ENCODE results near the gene TMEM256. TPM values are rescaled to one million over a fixed set of nuclear protein-coding genes. Genes with fewer than 3 reads are reported as not detected.

Gene TMEM256
- total RNA-seq = 10 to 100 TPM; 64.8 to 88.2 TPM

DNA sequence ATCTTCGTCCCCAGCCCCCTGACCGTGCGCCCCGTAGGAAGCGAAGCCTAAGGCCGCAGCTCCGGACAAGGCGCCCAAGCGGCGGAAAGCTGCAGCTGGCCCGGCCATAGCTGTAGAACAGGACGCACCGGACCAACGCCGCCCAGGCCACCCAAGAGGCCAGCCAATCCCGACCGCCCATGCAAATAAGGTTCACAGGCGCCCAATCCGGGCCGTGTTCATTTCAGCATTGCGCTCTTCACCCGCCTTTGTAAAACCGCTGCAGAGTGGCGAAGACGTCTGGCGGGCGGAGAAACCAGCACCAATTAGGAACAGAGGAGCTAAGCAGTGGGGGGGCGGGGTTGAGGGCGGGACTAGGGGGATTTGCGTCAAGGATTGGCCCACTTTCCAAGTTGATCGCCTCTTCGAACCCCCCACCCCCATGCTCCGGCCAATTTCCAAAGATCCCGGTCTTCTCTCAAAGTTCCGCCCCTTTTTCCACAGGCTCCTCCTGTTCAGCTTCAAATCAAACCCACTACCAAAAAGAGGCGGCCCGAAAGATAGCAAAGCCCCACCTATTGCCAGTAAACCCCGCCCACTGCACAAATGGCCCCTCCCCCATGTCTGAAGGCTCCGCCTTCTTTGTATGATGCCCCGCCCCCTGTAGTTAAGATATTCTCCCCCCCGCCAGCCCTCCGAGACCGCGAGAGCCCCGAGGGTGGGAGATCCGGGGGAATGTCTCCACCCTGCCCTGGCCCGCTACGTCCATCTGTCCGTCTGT lies at the start of gene TMEM256:
TSS of gene TMEM256 (minus strand) at position 121 of the 760 bp plus-strand sequence. CDS start at position 108, 13 bp downstream.
- Mint-ChIP-seq H3K4me1 (ENCODE audit: low read depth) (peaks cover 17% of the 10 kb centered on the region), H3K9me3 (no peaks in the 10 kb centered on the region), H3K36me3 (ENCODE audit: insufficient read depth in 2 of 2) (peaks cover 0 to 1% of the 10 kb centered on the region in 2 donors), H3K27ac (peak within 1 kb of the TSS; percentile 96), H3K4me3 (peak within 1 kb of the TSS; percentile 94 to 95), H3K27me3 (ENCODE audit: low read depth) (peaks cover 6% of the 10 kb centered on the region)
- DNase-seq (peak; percentile 96), ATAC-seq (replicated peaks in 1 of 2) (peak; percentile 92)

DNA sequence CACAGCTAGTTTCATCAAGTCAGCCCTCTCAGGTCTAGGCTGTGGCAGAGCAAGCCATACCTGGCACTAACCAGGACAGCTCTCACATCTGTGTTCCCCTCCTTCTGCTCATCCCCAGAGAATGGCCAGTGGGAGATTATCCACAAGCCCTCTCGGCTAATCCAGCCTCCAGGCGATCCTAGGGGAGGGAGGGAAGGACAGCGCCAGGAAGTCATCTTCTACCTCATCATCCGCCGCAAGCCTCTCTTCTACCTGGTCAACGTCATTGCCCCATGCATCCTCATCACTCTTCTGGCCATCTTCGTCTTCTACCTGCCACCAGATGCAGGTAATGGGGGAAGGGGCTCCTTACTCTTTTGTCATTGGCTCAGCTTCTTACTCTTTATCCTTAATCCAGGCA lies 44.6 kb upstream of the TMEM256 start:
- H3K27me3 Mint-ChIP-seq (ENCODE audit: low read depth) = peaks cover 39% of the 10 kb centered on the region
- no peak for DNase-seq
- no peak for ATAC-seq (replicated peaks in 1 of 2)

DNA sequence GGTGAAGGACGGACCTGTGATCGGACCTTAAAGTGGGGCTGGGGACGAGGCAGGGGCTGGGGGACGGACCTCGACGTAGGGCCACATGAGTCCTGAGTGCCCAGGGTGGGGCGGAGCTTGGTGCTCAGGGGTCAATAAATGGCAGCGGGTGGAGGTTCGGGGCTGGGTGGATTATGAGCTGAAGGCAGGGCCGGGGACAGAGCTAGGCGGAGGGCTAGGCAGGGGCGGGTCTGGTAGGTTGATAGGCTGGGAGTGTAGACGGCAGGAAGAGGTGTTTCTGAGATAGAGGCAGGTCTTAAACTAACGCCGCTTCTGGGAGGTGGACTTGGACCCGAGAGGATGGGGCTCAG lies 41.7 kb upstream of the TMEM256 start:
- Mint-ChIP-seq H3K27me3 (ENCODE audit: low read depth) (peaks cover 64% of the 10 kb centered on the region), H3K4me3 (peak overlapping the region; percentile 82 to 83), H3K27ac (no peak overlapping the region), H3K9me3 (peaks cover 0 to 1% of the 10 kb centered on the region in 2 donors), H3K36me3 (ENCODE audit: insufficient read depth in 2 of 2) (peaks cover 0 to 3% of the 10 kb centered on the region in 2 donors), H3K4me1 (ENCODE audit: low read depth) (peaks cover 26% of the 10 kb centered on the region)
- peak; percentile 71 to 84 for ATAC-seq (replicated peaks in 1 of 2)
- peak; percentile 39 to 50 for DNase-seq

More for the DNA sequence above, 44.6 kb upstream of the TMEM256 start:
- peaks cover 0 to 3% of the 10 kb centered on the region in 2 donors for H3K36me3 Mint-ChIP-seq (ENCODE audit: insufficient read depth in 2 of 2)
- H3K9me3 Mint-ChIP-seq = peaks cover 0 to 1% of the 10 kb centered on the region in 2 donors
- H3K4me3 Mint-ChIP-seq = no peak overlapping the region
- peaks cover 24% of the 10 kb centered on the region for H3K4me1 Mint-ChIP-seq (ENCODE audit: low read depth)
- H3K27ac Mint-ChIP-seq = no peak overlapping the region

DNA sequence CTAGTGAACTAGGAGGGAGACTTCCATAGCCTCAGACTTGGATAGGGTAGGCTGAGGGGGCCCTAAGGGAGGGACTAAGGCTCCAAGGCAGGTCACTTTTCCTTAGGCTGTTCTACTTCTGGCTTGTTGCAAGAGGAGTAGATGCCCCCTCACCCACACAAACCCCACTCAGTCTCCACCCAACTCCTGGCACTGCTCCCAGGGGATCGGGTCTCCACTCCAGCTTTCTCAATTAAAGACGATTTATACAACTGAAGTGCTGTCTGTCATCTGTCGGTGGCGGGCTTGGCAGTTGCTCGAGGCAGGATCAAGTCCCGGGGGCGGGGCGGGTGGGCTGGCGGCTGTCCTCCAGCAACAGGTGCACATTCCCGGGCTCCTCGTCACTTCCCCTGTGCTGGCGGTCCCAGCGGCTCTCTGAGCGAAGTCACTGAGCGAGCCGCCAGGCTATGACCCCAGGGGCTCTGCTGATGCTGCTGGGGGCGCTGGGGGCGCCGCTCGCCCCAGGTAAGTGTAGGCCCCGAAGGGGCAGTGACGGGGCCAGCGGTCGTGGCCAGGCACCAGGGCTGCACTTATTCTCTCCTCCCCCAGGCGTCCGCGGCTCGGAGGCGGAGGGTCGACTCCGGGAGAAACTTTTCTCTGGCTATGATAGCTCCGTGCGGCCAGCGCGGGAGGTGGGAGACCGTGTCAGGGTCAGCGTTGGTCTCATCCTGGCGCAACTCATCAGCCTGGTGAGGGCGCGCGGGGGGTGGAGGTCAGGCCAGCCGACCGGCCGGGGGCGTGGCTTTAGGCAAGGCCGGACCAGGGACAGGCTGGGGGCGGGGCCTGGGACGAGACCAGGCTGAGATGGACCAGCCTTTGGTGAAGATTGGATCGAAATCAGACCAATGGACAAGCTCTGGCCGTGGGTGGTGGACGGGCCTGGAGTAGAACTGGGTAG lies 41.1 kb upstream of the TMEM256 start, which contains the start of gene CHRNB1:
TSS of gene CHRNB1 (plus strand) at position 380 of the 937 bp plus-strand sequence. CDS start at position 447, 67 bp downstream.
- ATAC-seq (replicated peaks in 1 of 2) = peak; percentile 35 to 68
- Mint-ChIP-seq H3K36me3 (ENCODE audit: insufficient read depth in 2 of 2) (peaks cover 2 to 5% of the 10 kb centered on the region in 2 donors), H3K27me3 (ENCODE audit: low read depth) (peaks cover 70% of the 10 kb centered on the region), H3K9me3 (peaks cover 0 to 1% of the 10 kb centered on the region in 2 donors), H3K4me3 (peak within 1 kb of the TSS; percentile 82 to 83), H3K27ac (no peak within 1 kb of the TSS), H3K4me1 (ENCODE audit: low read depth) (peaks cover 33% of the 10 kb centered on the region)
- peak; percentile 36 to 43 for DNase-seq

DNA sequence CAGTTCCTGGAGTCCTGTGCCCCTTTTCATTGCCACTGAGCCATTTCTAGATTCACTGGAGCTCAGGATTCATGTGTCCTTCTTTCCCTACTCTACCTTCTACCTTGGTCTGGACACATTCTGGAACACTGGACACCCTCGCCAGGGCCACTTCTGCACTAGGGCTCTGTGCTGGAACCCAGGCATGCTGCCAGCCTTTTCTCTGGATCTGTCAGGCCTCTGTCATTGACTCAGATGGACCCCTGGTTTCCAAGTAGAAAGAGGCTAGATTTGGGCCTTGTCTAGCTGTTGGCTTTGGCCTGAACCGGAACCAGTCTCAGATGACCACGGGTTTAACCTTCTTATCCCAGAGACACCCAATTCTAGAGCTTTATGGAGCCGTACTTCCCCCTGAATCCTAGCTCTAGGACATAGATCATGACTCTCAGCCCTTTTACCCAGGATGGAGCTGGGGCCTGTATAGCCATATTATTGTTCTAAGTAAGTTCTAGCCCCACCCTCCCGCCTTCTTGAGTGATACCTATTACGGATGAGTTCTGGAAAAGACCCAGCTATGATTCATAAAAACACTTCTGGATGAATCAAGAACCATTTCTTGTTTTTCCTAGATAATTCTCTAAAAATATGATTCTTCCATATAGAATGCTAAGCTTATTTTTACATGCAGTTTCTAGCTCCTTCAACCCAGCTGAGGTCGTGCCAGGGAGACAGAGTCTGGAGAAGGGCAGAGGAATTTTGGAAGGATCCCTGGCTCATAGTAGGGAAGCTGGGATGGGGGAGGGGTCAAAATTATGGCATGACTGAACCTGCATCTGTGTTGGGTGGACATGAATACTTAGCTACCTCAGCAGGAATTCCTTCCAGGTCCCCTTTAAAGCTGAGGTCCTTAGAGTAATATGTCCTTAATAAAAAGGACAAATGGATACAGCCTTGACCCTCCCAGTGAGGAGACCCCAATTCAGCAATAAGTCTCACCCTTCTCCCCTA lies 39.9 kb upstream of the TMEM256 start:
- Mint-ChIP-seq H3K4me3 (no peak overlapping the region), H3K9me3 (peaks cover 0 to 1% of the 10 kb centered on the region in 2 donors), H3K36me3 (ENCODE audit: insufficient read depth in 2 of 2) (peaks cover 2 to 4% of the 10 kb centered on the region in 2 donors), H3K27ac (no peak overlapping the region), H3K4me1 (ENCODE audit: low read depth) (peaks cover 39% of the 10 kb centered on the region), H3K27me3 (ENCODE audit: low read depth) (peaks cover 76% of the 10 kb centered on the region)
- ATAC-seq (replicated peaks in 1 of 2) = no peak
- DNase-seq = no peak

DNA sequence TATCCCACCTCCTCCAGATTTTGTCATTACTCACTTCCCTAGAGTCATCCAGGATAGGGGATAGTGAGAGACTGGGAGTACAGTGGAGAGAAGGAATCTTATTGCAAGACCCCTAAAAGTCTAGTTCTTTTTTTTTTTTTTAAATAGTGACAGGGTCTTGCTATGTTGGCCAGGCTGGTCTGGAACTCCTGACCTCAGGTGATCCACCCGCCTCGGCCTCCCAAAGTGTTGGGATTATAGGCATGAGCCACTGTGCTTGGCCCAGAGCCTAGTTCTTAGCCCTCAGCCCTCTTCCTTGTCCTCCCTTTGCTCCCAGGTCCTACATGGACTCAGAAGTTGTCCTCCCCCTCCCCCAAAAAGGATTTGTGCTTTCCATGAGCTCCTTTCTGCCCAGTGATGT lies 38.2 kb upstream of the TMEM256 start:
- no peak overlapping the region for H3K4me3 Mint-ChIP-seq
- no peak for DNase-seq
- ATAC-seq (replicated peaks in 1 of 2) = no peak
- H3K4me1 Mint-ChIP-seq (ENCODE audit: low read depth) = peaks cover 48% of the 10 kb centered on the region
- no peaks in the 10 kb centered on the region for H3K9me3 Mint-ChIP-seq
- H3K27me3 Mint-ChIP-seq (ENCODE audit: low read depth) = peaks cover 75% of the 10 kb centered on the region
- no peak overlapping the region for H3K27ac Mint-ChIP-seq
- H3K36me3 Mint-ChIP-seq (ENCODE audit: insufficient read depth in 2 of 2) = peaks cover 2 to 6% of the 10 kb centered on the region in 2 donors

DNA sequence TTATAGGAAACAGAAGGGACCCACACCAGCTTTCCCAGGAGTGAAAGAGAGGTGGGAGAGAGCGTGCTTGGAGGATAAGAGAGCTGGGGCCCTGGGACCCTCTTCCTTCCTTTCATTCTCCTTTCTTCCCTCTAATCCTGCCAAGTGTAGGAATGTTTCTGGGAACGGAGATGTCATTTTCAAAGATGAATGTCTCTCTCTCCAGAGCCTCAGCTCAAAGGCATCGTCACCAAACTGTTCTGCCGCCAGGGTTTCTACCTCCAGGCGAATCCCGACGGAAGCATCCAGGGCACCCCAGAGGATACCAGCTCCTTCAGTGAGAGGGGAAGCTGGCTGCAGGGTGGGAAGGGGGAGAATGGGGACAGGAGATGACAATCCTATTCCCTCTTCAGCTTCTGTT lies 37.4 kb upstream of the TMEM256 start:
- Mint-ChIP-seq H3K27ac (no peak overlapping the region), H3K27me3 (ENCODE audit: low read depth) (peaks cover 70% of the 10 kb centered on the region), H3K36me3 (ENCODE audit: insufficient read depth in 2 of 2) (peaks cover 2 to 6% of the 10 kb centered on the region in 2 donors), H3K4me1 (ENCODE audit: low read depth) (peaks cover 52% of the 10 kb centered on the region), H3K9me3 (no peaks in the 10 kb centered on the region), H3K4me3 (no peak overlapping the region)
- no peak for ATAC-seq (replicated peaks in 1 of 2)
- no peak for DNase-seq

DNA sequence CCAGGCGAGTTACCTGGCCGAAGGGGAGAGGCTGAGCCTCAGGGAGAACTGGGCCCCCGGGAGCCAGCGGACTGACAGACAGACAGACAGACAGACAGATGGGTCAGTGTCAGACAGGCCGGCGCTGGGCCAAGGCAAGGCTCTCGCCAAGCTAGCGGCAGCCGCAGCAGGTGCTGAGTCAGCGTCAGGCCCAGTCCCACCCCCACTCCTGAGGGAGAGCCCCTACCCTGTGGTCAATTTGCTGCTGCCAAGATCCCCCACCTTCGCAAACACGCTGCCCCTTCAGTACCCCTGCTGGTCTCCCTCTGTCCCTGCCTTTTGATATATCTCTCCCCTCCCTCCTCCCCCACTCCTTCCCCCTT lies 36.9 kb upstream of the TMEM256 start:
- Mint-ChIP-seq H3K36me3 (ENCODE audit: insufficient read depth in 2 of 2) (peaks cover 2 to 6% of the 10 kb centered on the region in 2 donors), H3K4me1 (ENCODE audit: low read depth) (peaks cover 52% of the 10 kb centered on the region), H3K27me3 (ENCODE audit: low read depth) (peaks cover 65% of the 10 kb centered on the region), H3K4me3 (peak overlapping the region; percentile 90 to 95), H3K9me3 (no peaks in the 10 kb centered on the region), H3K27ac (no peak overlapping the region)
- ATAC-seq (replicated peaks in 1 of 2) = no peak
- peak; percentile 37 to 43 for DNase-seq

DNA sequence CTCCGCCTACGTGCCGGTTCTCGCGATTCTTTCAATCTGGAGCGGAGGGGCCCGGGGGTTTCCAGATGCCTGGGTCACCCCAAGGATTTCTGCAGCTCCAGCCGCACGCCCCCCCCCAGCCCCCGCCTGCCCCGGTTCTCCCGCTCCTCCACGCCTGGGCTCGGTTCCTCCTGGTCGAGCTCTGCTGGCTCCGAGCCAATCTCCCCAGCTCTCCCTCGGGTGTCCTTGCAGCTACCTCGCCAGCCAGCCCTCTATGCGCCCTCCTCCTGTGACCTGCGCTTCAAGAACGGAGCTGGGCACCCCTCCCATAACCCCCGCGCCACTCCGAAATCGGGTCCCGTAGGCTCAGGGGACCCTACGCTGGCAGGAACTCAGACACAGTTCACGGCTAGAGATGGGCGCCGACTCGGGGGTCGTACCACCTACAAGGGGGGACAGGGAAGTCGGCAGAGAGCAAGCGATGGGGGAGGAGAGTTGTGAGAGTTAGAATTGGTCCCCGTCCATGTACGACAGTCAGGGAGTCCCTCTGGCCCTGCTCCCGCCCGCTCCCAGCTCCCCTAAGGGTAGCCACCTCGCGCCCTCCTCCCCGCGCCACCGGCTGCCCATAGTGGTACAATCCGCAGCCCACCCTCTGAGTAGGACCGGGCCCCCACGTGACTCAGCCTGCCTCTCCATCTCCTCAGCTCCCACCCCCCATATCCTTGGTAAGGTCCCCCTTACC lies 36.4 kb upstream of the TMEM256 start:
- H3K27me3 Mint-ChIP-seq (ENCODE audit: low read depth) = peaks cover 60% of the 10 kb centered on the region
- peak overlapping the region; percentile 90 to 95 for H3K4me3 Mint-ChIP-seq
- peaks cover 2 to 6% of the 10 kb centered on the region in 2 donors for H3K36me3 Mint-ChIP-seq (ENCODE audit: insufficient read depth in 2 of 2)
- no peak overlapping the region for H3K27ac Mint-ChIP-seq
- ATAC-seq (replicated peaks in 1 of 2) (no peak), DNase-seq (peak; percentile 42 to 48)
- no peaks in the 10 kb centered on the region for H3K9me3 Mint-ChIP-seq
- H3K4me1 Mint-ChIP-seq (ENCODE audit: low read depth) = peaks cover 46% of the 10 kb centered on the region

DNA sequence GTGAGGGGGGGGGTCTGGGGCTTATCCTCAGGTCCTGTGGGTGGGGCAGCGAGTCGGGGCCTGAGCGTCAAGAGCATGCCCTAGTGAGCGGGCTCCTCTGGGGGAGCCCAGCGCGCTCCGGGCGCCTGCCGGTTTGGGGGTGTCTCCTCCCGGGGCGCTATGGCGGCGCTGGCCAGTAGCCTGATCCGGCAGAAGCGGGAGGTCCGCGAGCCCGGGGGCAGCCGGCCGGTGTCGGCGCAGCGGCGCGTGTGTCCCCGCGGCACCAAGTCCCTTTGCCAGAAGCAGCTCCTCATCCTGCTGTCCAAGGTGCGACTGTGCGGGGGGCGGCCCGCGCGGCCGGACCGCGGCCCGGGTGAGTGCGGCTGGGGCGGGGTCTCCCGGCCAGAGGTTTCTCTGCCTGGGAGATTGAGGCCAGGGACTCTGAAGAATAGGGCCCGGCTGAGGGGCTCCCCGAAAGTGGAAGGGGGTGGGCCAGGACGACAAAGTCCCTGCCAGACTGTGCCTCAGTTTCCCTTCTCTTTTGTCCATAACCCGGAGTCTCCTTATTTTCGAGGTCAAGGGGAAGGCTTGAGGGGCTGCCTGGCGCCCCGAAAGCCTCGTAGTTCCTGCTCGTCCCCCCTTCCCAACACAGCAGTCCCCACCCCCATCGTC lies 35.7 kb upstream of the TMEM256 start, which contains the start of gene FGF11:
TSS of gene FGF11 (plus strand) at position 51 of the 651 bp plus-strand sequence. CDS start at position 160, 109 bp downstream.
- peak within 1 kb of the TSS; percentile 90 to 95 for H3K4me3 Mint-ChIP-seq
- ATAC-seq (replicated peaks in 1 of 2) = no peak
- H3K4me1 Mint-ChIP-seq (ENCODE audit: low read depth) = peaks cover 39% of the 10 kb centered on the region
- peaks cover 53% of the 10 kb centered on the region for H3K27me3 Mint-ChIP-seq (ENCODE audit: low read depth)
- no peak for DNase-seq
- no peak within 1 kb of the TSS for H3K27ac Mint-ChIP-seq
- no peaks in the 10 kb centered on the region for H3K9me3 Mint-ChIP-seq
- peaks cover 2 to 6% of the 10 kb centered on the region in 2 donors for H3K36me3 Mint-ChIP-seq (ENCODE audit: insufficient read depth in 2 of 2)

DNA sequence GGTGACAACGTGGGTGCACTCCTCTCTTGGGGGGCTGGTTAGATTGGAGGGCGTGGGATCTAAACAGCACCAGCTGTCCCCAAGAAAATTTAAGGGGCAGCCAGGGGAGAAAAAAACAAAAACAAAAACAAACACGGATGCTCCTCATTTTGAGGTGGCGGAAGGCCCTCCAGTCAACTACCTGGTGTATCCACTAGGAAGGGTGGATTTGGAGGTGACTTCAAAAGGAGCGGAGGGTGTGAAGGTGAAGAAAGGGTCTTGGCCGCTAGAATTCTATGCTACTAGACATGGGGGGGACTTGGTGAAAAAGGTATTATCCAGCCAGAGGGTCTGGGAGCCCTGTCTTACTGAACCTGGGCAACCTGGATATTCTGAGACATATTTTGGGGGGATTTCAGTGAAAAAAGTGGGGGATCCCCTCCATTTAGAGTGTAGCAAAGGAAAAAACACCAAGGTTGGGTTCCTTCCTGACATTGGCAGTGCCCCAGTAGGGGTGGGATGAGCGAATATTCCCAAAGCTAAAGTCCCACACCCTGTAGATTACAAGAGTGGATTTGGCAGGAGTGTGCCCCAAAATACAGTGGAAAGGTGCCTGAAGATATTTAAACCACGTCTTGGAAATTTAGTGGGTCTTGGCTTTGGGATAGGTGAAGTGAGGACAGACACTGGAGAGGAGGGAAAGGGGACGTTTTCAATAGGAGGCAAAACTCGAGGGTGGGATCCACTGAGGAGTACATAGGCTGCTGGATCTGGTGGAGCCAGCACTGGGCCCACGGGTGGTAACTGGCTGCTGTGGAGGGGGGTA lies 35.0 kb upstream of the TMEM256 start:
- DNase-seq (no peak), ATAC-seq (replicated peaks in 1 of 2) (no peak)
- Mint-ChIP-seq H3K27ac (no peak overlapping the region), H3K27me3 (ENCODE audit: low read depth) (peaks cover 46% of the 10 kb centered on the region), H3K36me3 (ENCODE audit: insufficient read depth in 2 of 2) (peaks cover 2 to 6% of the 10 kb centered on the region in 2 donors), H3K9me3 (no peaks in the 10 kb centered on the region), H3K4me1 (ENCODE audit: low read depth) (peaks cover 39% of the 10 kb centered on the region), H3K4me3 (peak overlapping the region; percentile 90)
